Measurements from ENCODE around the gene TTLL3. TPM values are rescaled to one million over a fixed set of nuclear protein-coding genes. Genes with fewer than 3 reads are reported as not detected.
A peak's percentile ranks its signal among the peaks of the same experiment; 100 is the strongest.
"Not testable (repeated sequence)": the region's sequence is repeated elsewhere in the genome, so short reads cannot be mapped to it uniquely, and the experiment has no call there.

Gene TTLL3
- total and polyA plus RNA-seq, 7 donors = 2.9 to 19.0 (median 6.4) TPM

GRCh38 chr3:9866639-9867038 lies 56.6 kb downstream of the TTLL3 start:
- Histone ChIP-seq H3K9me3 (no peaks in the 10 kb centered on the region), H3K27me3 (ENCODE audit: insufficient read depth in 3 of 3, low read length in 2 of 3) (no peaks in the 10 kb centered on the region), H3K27ac (no peak overlapping the region), H3K4me1 (no peaks in the 10 kb centered on the region), H3K36me3 (ENCODE audit: insufficient read depth in 1 of 2, low read depth in 1 of 2) (no peaks in the 10 kb centered on the region), H3K4me3 (no peak overlapping the region)
- TF ChIP-seq CTCF (IDR thresholded peaks at IDR 0.05) = no peak
- DNase-seq (no peak), ATAC-seq (peak in 2 of 4 donors; percentile 37 to 48)
- WGBS, 3 donors = 67 to 79% (median 71%) methylated on average over 7 to 8 of the region's 8 CpGs
- intact Hi-C loops (cut with DNase I) = loop anchor here in 1 of 2 donors (10.0 kb wide), 1 partner anchor 48 kb away; the partner anchor contains the start of gene IL17RC

- ATAC-seq = no peak
- Histone ChIP-seq H3K36me3 (ENCODE audit: insufficient read depth in 1 of 2, low read depth in 1 of 2) (no peaks in the 10 kb centered on the region), H3K4me3 (no peak overlapping the region), H3K4me1 (no peaks in the 10 kb centered on the region), H3K27ac (no peak overlapping the region), H3K9me3 (no peaks in the 10 kb centered on the region), H3K27me3 (ENCODE audit: insufficient read depth in 3 of 3, low read length in 2 of 3) (no peaks in the 10 kb centered on the region)
- no peak for TF ChIP-seq CTCF (IDR thresholded peaks at IDR 0.05)
- intact Hi-C loops (cut with DNase I) = loop anchor here in 1 of 2 donors (10.0 kb wide), 1 partner anchor 48 kb away; the partner anchor contains the start of gene IL17RC
- DNase-seq = no peak
- 85 to 93% (median 89%) methylated on average over 12 of the region's 12 CpGs for WGBS, 3 donors
Observed at GRCh38 chr3:9867106-9867505, 57.0 kb downstream of the TTLL3 start.

DNA sequence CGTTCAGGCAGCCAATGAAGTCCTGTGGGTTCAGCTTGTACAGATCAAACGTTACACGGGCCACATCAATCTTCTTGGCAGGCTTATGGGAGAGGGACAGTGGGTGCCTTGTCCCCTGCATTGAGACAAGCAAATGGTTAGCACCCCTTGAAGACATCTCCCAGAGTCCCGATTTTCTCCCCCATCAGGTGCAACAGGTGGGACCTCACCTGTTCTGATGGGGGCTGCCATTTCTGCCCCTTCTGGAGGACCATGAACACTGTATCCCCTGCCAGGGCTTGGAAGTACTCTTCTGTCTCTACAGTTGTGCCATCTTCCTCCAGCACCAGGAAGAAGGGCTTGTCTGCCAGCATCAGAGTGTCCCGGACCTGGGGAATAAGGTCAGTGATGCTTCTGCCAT lies 59.9 kb downstream of the TTLL3 start:
- 57 to 65% (median 62%) methylated on average over 4 to 5 of the region's 5 CpGs for WGBS, 3 donors
- H3K9me3 ChIP-seq = no peaks in the 10 kb centered on the region
- no peak for TF ChIP-seq CTCF (IDR thresholded peaks at IDR 0.05)
- H3K27ac ChIP-seq = no peak overlapping the region
- no peak overlapping the region for H3K4me3 ChIP-seq
- DNase-seq (no peak), ATAC-seq (no peak)
- H3K27me3 ChIP-seq (ENCODE audit: insufficient read depth in 3 of 3, low read length in 2 of 3) = no peaks in the 10 kb centered on the region
- no peaks in the 10 kb centered on the region for H3K36me3 ChIP-seq (ENCODE audit: insufficient read depth in 1 of 2, low read depth in 1 of 2)
- H3K4me1 ChIP-seq = no peaks in the 10 kb centered on the region
- intact Hi-C loops (cut with DNase I) = loop anchor here in 1 of 2 donors (10.0 kb wide), 1 partner anchor 45 kb away; the partner anchor contains the start of gene IL17RC

GRCh38 chr3:9870978-9871377 lies 60.9 kb downstream of the TTLL3 start:
- DNase-seq = no peak
- Histone ChIP-seq H3K4me3 (no peak overlapping the region), H3K4me1 (no peaks in the 10 kb centered on the region), H3K27me3 (ENCODE audit: insufficient read depth in 3 of 3, low read length in 2 of 3) (no peaks in the 10 kb centered on the region), H3K36me3 (ENCODE audit: insufficient read depth in 1 of 2, low read depth in 1 of 2) (no peaks in the 10 kb centered on the region), H3K9me3 (no peaks in the 10 kb centered on the region), H3K27ac (no peak overlapping the region)
- no peak for TF ChIP-seq CTCF (IDR thresholded peaks at IDR 0.05)
- ATAC-seq = no peak
- intact Hi-C loops (cut with DNase I) = no loop called here
- WGBS, 3 donors = 48 to 95% (median 53%) methylated on average over 1 of the region's 1 CpG

GRCh38 chr3:9872067-9872466 lies 62.0 kb downstream of the TTLL3 start:
- H3K27ac ChIP-seq; H3K4me3 ChIP-seq; intact Hi-C loops (cut with DNase I); ATAC-seq; H3K36me3 ChIP-seq (ENCODE audit: insufficient read depth in 1 of 2, low read depth in 1 of 2); H3K9me3 ChIP-seq; H3K27me3 ChIP-seq (ENCODE audit: insufficient read depth in 3 of 3, low read length in 2 of 3); DNase-seq; H3K4me1 ChIP-seq: not testable (repeated sequence)
- WGBS, 3 donors = 91 to 99% (median 92%) methylated on average over 5 of the region's 5 CpGs
